Neural progenitor cell (in vitro differentiated cells): ENCODE data around the gene PBX3.

Source experiments
- EZH2 ChIP-seq: fragments of 200-600 bp; sonication (generic); IDR thresholded peaks from 2 replicates; pipeline ENCODE4 v1.6.1; 2017; ENCODE audit warnings: antibody characterized with exemption, mild to moderate bottlenecking, moderate library complexity
- EZH2phosphoT487 ChIP-seq: fragments of 200-600 bp; sonication (generic); IDR thresholded peaks from 2 replicates; pipeline ENCODE4 v1.6.1; 2017; ENCODE audit warnings: antibody characterized with exemption
- TF ChIP-seq, protein P1 (sequence below): fragments of 200-600 bp; sonication (generic); IDR thresholded peaks from 2 replicates; pipeline ENCODE4 v1.5.1; 2017; ENCODE audit warnings: antibody characterized with exemption, mild to moderate bottlenecking

DNA sequence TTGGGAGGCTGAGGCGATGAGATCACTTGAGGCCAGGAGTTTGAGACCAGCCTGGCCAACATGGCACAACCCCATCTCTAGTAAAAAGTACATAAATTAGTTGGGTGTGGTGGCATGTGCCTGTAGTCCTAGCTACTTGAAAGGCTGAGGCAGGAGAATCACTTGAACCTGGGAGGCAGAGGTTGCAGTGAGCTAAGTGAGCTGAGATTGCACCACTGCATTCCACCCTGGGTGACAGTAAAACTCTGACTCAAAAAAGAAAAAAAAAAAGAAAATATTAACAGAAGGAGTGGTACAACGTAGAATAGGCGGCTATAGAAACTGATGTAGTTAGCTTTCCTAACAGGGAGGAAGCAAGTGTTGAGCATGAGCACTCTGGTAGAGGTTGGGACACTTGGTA lies 59.9 kb downstream of the PBX3 start:
- TF ChIP-seq, protein P1, sequence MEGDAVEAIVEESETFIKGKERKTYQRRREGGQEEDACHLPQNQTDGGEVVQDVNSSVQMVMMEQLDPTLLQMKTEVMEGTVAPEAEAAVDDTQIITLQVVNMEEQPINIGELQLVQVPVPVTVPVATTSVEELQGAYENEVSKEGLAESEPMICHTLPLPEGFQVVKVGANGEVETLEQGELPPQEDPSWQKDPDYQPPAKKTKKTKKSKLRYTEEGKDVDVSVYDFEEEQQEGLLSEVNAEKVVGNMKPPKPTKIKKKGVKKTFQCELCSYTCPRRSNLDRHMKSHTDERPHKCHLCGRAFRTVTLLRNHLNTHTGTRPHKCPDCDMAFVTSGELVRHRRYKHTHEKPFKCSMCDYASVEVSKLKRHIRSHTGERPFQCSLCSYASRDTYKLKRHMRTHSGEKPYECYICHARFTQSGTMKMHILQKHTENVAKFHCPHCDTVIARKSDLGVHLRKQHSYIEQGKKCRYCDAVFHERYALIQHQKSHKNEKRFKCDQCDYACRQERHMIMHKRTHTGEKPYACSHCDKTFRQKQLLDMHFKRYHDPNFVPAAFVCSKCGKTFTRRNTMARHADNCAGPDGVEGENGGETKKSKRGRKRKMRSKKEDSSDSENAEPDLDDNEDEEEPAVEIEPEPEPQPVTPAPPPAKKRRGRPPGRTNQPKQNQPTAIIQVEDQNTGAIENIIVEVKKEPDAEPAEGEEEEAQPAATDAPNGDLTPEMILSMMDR, result no peak
- TF ChIP-seq EZH2phosphoT487, result no peak
- TF ChIP-seq EZH2, result no peak
